Central memory CD4-positive, alpha-beta T cell (primary cell): ENCODE measurements around the gene KCNJ4.

ENCODE experiments used
- DNase-seq: peaks from one replicate; pipeline ENCODE4 v3.0.0; 2022
- total RNA-seq, 3 experiments: gene quantifications; one replicate each; lab custom pipeline; 2026; lab: John Stamatoyannopoulos, UW

The KCNJ4 gene
- 0 to 0.05 (median 0.04) reads per million in 3 experiments for total RNA-seq

DNA sequence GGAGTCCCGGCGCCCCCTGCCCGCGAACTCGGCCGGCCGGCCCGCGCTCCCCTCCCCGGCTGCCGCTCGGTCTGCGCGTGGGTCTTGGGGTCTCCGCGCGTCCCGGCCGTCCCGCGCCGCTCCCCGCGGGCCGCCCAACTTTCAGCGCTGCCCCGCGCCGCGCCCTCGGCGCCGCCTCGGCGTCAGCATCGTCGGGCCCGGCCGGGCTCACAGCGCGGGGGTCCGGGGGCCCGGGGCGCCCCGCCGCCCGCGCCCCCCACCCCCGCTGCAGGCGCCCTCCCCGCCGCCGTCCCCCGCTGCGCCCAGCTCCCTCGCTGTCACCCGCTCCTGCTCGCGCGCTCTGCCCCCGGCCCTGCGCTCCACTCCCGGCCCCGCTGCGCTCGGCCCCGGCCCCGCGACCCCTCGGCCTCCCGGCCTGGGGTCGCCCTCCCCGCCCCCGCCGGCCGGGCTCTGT lies at the start of gene KCNJ4:
Gene KCNJ4, minus strand, starts transcription at position 124 of the 454 bp plus-strand sequence. CDS start 27,067 bp downstream, outside the sequence.
- no peak for DNase-seq

GRCh38 chr22:38503021-38503420 lies 48.0 kb upstream of the KCNJ4 start:
- no peak for DNase-seq

DNA sequence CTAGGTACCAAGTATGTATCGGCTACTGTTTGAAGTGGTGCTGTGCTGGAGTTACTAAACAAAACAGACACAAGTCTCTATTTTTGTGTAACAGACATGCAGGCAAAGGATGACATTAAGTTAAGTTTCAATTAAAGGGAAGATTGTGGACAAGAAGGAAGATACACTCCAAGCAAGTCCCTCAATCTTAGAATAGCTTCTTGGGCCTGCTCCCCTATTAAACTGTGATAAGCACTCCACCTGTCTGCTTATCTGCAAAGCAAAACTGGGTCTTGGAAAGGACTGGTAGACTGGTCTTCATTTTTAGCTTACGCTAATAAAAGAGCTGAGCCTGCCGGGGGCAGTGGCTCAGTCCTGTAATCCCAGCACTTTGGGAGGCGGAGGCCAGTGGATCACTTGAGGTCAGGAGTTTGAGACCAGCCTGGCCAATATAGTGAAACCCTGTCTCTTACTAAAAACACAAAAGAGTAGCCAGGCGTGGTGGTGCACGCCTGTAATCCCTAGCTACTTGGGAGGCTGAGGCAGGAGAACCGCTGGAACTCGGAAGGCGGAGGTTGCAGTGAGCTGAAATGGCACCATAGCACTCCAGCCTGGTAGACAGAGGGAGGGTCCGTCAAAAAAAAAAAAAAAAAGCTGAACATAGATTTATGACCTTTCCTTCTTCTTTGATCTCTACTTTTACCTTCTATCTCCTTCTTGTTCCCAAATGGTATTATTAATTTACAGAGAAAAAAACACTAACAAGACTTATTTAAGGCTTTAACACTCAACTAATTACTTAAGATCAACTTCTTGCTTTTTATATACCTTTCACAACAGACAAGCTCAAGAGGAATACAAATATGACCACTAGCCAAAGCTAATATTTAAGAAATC lies 47.0 kb upstream of the KCNJ4 start:
- DNase-seq, result no peak

- DNase-seq, result no peak
Observed at GRCh38 chr22:38497869-38498268, 42.9 kb upstream of the KCNJ4 start.

GRCh38 chr22:38494939-38495338 lies 39.9 kb upstream of the KCNJ4 start:
- DNase-seq, result no peak

GRCh38 chr22:38494498-38494897 lies 39.5 kb upstream of the KCNJ4 start:
- DNase-seq, result no peak

DNA sequence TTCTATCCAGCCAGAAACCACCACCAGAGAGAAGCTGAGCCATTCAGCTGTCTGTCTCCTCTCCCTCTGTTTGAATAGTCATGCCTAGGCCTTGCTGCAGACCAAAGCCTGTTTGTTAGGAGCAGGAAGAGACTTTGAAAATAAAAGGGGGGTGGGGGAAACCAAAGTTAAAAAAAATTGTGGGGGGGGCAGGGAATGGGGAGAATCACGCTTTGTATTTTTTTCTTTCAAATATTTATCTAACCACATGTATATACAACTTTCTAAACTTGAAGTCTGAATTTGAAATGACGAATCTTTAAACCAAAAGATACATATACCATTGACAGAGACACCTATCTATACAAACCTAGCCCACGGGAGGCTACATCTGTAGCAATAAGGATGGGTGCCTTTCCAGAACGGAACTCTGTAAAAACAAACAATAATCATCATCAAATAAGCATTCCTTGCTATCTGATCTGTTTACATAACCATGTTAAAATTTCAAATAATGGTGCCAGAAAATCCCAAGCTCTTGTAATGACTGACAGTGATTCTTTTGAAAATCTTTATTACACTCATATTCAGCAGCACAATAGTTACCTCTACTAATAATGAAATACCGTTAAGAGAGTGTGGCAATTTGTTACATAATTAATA lies 36.8 kb upstream of the KCNJ4 start:
- no peak for DNase-seq

DNA sequence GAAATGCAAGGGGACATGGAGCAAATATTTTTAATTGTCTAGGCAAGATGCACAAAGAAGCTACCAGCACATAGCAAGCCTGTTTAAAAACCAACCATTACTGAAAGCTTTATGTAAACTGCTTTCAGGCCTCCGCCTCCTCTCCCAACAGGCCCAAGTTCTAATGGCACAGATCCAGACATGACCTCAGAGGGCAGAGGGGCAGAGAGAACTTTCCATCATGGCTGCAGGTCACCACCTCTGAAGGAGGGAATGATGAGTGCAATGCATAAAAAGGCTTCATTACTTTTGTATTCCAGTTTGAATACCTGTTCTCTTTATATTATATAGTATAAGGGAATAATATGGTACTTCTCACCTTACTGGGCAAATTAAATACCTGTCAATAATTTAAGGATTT lies 35.9 kb upstream of the KCNJ4 start:
- DNase-seq, result no peak

- no peak for DNase-seq
Observed at GRCh38 chr22:38490475-38490874, 35.5 kb upstream of the KCNJ4 start.

GRCh38 chr22:38489561-38490145 lies 34.7 kb upstream of the KCNJ4 start:
- no peak for DNase-seq

DNA sequence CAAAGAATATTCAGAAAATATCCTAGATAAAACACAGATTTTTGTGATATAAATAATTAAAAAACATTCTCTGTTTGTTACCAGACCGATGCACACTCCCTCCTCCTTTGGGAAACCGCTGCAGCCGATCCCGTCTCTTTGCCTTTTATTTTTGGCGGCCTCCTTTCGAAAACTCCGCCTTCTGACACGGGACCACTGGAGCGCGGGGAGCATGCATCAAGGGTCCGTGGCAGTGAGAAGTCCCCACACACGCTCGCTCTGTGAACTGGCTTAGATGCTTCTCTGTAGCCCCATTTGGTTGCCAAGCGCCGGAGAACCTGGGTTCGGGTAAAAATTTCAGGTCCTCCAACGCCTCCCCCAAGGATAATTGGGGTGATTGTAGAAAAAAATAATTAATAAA lies 34.1 kb upstream of the KCNJ4 start:
- no peak for DNase-seq

GRCh38 chr22:38487946-38488345 lies 32.9 kb upstream of the KCNJ4 start:
- DNase-seq, result no peak

DNA sequence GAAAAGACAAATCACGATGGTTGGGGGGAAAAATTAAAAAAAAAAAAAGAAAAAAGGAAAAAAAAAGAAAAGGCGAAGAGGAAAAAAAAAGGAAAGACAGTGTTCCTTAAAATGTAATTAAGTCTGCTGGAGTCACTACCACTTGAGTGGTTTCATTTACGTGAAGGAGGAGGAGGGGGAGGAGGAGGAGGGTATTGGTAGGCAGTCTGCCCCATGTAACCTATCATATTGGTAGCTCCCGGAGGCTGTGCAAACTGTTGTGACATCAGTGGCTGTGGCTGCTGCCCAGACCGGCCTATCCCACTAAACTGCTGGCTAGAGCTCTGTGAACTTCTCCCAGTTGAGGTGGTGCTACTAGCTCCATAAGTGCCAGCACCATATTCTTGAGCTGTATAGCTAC lies 30.8 kb upstream of the KCNJ4 start:
- no peak for DNase-seq

- DNase-seq, result no peak
Observed at GRCh38 chr22:38484244-38484643, 29.2 kb upstream of the KCNJ4 start.

DNA sequence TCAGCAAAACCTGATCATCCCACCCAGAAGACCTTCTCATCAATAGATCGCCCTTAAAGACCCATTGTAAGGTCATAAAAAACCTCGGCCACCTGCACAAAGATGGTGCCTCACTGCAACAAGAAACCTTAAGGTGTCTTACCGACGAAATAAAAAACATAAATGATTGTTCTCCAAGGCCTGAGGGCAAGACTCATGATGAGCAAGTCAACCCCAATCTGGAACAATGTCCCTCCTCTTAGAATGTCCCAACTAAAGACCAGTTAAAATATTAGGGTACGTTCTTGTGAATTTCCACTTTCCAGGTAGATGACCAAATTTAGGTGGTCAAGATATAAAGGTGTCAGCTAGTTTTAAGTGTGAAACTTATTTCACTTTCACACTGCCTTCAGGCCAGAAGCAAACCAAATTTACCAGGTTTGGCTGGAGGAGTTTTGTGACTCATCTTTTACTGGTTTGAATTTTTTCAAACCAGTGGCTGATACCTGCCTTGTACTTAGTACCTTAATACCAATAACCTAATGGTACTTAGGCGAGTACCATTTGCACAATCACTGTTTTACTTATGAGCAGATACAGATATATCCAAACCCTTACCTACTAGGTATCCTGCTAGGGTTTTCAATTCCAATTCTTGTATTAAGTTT lies 27.8 kb upstream of the KCNJ4 start:
- no peak for DNase-seq

DNA sequence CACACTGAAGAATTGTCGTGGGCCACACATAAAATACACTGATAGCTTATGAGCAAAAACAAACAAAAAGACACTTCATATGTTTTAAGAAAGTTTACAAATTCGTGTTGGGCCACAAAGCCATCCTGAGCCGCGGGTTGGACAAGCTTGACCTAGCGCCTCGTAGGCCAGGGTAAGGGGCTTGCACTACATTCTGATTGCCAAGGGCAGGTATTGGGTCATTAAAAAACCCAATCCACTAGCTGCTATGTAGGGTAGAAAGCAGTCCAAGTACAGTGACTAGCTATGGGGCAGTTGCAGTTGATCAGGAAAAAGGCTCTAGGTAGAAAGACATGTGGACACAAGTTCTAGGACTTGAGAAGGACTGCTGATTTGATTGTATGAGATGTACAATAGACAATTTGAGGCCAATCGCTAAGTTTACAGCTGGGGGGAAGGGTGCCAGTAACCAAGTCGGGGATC lies 26.9 kb upstream of the KCNJ4 start:
- DNase-seq, result no peak

GRCh38 chr22:38481162-38481870 lies 26.3 kb upstream of the KCNJ4 start:
- DNase-seq, result no peak

GRCh38 chr22:38479096-38479837 lies 24.3 kb upstream of the KCNJ4 start:
- DNase-seq, result no peak

DNA sequence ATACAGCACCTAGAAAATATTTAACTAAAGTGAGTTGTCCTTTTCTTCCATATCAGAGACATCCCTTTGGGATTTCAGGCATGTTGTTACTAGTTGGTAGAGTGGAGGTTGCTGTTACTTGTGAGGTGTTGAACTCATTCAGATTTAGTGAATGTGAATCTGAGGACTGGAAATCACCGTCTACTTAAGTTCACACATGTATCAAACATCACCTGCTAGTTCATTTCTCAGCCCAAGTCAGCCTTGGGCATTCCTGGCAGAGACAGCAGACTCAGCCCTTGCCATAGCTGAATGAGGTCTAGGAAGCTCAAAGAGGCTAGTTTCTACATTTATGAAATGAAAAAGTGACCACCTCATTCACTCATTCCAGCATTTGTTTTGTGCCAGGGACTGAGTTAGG lies 22.6 kb upstream of the KCNJ4 start:
- DNase-seq, result no peak

DNA sequence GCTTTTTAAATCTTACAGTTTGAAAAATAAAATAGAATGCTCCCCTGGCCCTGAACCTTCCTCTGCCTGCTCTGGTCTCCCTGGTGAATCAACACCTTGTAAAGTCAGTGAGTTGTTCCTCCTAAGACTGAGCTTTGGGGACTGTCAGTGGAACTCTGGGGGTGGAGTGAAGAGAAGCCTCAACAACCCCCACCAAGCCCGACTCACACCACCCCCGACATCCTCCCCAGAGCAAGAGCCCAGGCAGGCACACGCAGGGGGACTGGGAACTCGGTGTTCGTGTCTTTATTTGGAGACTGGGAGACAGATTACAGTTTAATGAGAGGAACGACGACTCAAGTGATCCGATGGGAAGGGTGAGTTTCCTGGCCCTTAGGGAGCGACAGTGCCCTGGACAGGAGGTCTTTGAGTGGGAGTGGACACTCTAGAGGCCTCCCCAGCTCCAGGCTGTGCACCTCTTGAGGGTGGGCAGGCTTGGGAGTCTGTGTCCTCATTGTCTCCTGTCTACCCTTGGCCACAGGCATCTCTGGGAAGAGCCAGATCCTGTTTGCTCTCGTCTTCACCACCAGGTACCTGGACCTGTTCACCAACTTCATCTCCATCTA lies 19.1 kb upstream of the KCNJ4 start:
- no peak for DNase-seq

DNA sequence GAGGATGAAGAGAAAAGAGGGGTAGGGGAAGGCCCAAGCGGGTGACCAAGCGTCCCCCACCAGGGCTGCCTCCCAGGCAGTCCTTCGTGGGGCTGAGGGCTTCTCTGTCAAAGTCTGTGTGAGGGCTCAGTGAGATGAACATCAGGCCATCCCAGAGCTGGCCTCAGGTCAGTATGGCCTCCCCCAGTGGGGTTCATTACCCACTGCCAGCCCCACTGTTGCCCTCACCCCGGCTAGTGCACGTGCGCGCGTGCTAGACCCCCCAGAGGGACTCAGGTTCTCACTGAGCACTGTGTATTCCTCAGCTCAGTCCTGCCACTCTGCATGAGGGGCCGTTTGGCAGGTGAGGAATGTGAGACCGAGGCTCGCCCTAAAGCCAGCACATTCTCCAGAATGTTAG lies 16.2 kb upstream of the KCNJ4 start:
- DNase-seq, result no peak
